IPS-NIHi11 (cell line): ENCODE data around the gene TOX2.

Experiments used
- DNase-seq: peaks from one replicate; pipeline ENCODE4 v3.0.0; 2012; ENCODE audit warnings: mixed read lengths, low spot score

TOX2 gene

DNA sequence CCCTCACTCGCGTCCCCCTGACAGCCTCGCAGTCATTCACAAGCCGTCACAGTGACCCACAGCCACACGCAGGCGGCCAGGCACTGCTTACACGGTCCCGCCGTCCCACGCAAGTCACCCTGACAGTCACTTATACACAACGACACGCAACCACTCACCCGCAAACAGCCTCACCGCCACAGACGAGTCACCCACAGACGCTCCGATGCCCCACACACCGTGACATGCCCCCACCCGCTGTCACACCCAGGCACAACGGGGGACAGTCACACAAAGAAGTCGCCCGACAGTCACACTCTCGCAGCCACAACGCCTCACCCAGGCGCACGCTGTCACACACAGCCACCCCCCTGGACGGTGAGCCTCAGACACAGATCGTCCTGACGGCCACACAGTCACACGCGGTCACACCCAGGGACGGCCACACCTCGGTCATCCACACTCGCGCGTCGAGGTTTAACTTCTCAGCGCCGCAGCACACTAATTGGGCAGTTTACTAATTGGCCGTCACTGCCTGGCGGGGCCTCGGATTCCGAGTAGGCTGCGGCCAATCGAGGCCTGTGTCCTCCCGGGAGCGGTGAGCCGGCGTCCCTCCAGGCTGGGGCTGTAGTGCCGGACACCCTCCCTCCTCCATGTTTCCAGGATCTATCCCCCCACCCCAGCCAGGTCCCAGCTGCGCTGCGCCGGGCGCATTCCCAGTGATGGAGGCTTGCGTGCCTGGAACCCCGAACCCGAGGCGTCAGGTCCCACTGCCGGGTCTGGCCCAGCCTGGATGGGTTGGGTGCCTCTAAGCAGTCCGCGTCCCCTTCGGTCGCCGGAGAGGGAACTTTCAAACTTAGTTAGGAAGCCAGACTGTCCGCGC is 790 bp downstream of the TOX2 start:
- DNase-seq = peak; percentile 51

DNA sequence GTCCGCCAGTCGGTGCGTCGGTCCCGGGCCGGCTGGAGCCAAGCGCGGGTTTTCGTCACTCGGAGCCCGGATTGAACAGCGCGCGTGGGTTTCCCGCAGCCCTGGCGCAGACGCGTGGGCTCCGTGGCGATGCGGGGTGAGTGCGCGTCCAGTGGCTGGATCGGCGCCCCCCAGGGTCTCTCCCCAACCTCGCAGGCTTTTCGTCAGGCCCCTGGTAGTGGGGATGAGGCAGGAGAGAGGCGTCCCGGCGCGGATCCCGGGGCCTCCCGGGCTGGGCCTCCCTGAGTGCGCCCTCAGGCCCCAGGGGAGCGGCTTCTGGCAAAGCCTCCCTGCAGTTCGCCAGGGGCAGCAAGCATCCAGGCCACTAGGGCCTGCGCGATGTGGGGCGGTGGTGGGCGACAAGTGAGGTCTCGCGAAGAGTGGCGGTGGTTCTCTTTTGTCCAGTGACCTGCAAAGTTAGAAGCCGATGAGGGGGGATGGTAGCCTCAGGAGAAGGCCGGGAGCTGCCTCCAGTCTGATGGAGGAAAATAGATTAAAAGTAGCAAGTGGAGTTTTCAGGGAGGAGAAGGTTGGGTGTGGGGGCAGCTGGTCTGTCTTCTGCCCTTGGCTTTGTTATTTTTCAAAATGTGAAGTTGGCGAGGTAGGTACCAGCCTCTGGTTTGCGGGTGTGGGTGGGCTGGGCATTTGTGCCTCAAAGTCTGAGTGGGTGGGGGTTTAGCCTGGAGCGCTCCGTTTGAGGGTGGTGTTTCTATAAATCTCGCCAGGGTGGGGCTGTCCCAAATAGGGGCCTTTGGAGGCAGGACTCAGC is 1.6 kb downstream of the TOX2 start:
- DNase-seq = no peak

DNA sequence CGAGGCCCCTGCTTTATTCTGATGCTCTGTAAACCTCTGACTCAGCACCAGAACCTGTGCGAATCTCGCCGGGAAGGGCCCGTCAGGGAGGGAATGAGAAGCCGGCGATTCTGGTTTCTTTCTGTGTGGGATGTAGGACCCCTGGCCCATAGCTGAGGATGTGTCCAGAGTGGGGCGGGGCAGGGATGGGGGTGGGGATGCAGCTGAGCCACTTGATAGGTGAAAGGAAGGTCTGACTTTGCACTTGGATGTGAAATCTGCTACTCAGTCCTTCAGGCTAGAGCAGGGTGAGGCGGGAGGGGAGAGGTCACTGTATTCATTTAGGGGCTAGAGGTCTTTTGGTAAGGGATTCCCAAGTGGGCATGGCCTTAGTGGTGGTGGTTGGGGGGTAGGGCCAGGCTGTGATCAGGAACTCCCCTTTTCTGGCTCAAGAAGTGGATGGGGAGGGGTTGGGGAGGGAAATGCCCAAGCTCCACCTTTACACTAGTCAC is 2.3 kb downstream of the TOX2 start:
- no peak for DNase-seq

- no peak for DNase-seq
These were observed 2.7 kb downstream of the TOX2 start for GRCh38 chr20:43917380-43917779.

DNA sequence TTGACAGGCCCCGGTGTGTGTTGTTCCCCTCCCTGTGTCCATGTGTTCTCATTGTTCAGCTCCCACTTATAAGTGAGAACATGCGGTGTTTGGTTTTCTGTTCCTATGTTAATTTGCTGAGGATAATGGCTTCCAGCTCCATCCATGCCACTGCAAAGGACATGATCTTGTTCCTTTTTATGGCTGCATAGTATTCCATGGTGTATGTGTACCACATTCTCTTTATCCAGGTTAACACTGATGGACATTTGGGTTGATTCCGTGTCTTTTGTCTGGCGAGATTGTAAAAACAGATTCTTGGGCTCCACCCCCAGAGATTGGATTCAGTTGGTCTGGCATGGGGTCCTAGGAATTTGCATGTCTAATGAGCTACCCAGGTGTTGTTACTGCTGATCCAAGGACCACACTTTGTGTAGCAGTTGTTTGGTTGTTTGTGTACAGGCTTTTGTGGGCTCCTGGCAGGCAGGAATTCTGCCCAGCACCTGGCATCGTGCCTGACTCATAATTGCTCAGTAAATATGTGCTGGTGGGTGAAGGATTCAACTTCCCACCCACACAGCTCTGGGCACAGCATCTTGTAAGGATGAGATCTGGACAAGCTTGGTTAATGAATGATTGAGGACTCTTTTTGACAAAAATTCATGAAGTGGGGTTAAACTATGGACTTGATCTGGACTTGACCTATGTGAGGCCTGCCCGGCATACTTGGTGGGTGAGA is 5.2 kb downstream of the TOX2 start:
- DNase-seq = no peak

- no peak for DNase-seq
These were observed 6.1 kb downstream of the TOX2 start for GRCh38 chr20:43920797-43921196.

DNA sequence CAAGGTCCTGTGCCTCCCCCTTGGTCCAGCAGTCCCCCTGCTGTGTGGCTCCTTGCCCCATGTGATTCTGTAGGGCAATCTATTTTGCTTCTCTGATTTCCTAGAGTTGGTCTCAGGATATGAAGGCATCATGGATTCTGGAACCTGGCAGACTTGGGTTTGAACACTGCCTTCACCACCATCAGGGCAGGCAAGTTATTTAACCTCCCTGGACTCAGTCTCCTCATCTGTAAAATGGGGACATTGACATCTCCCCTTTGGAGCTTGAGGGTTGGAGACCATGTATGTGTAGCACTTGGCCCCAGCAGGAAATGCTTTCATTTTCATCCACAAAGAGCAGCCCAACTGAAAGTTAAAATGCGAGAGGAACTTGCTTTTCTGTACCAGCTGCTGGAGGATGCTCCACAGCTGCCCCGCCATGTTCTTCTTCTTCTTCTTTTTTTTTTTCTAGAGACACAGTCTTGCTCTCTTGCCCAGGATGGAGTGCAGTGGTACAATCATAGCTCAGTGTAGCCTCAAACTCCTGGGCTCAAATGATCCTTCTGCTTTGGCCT is 6.7 kb downstream of the TOX2 start:
- DNase-seq = no peak

- DNase-seq = no peak
These were observed 8.0 kb downstream of the TOX2 start for GRCh38 chr20:43922614-43923013.

DNA sequence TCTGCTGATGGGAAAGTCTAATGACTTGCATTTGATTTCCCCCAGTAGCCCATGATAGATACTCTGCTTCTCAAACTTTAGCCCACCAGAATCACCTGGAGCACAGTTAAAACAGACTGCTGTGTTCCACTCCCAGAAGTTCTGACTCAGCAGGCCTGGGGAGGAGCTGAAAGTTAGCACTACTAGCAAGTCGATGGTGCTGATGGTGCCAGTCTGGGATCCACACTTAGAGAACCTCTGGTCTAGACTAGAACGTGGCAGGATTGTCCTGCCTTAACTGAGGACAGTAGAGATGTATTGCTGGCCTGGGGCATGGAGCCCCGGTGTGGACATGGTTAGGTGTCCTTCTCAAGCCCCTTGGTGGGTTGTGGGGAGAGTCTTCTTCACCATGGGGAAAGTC is 8.7 kb downstream of the TOX2 start:
- no peak for DNase-seq

- DNase-seq = no peak
These were observed 9.3 kb downstream of the TOX2 start for GRCh38 chr20:43923917-43924316.

DNA sequence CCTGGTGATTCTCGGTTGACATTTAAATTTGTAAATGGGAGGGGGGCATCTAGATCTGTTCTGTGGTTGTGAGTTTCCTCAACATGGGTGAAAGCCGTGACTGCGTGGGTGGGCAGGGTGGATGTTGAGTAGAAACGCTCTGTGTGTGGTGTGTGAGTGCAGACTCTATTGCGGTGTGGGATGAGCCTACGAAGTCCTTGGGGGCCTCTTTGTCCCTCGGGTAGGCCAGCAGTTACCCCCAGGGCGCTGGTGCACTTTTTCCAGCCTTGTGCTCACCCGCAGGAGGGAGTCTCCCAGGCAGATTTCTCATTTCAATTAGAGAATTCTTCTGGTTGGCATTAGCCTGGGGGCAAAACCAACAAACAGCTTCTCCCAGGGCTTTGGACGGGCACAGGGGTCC is 10.6 kb downstream of the TOX2 start:
- DNase-seq = no peak

- DNase-seq = no peak
These were observed 11.1 kb downstream of the TOX2 start for GRCh38 chr20:43925801-43926200.

DNA sequence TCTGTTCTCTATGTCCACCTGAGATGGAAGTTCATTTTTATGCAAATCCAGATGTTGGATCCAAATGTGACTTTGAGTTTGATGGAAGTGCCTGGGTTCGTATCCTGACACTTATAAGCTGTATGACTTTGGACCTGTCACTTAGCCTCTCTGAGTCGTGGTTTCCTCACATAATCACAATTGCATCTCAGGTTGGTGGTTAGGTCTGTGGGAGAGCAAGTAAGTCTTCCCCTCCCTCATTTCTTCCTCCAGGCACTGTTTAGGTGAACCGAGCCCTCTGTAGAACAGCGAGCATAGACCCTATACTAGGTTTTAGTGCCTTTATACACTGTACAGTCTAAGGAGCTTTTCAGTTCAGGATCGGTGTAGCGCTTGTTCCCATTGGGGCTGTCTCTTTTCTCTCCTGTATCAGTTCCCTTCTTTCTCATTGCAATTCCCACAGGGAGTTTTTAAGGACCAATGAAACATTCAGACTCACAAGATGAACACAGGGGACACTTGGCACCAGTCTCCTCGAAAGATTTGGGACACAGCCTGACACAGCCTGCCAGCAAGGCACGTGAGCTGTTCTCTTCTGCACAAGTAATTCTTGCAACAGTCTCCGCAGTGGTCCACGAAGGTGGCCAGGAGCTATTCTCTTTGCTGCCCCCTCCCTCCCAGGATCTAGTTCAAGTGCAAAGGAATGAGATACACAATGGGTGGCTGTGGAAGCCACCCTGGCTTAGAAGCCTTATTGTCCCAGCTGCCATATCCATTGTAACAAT is 11.8 kb downstream of the TOX2 start:
- no peak for DNase-seq

DNA sequence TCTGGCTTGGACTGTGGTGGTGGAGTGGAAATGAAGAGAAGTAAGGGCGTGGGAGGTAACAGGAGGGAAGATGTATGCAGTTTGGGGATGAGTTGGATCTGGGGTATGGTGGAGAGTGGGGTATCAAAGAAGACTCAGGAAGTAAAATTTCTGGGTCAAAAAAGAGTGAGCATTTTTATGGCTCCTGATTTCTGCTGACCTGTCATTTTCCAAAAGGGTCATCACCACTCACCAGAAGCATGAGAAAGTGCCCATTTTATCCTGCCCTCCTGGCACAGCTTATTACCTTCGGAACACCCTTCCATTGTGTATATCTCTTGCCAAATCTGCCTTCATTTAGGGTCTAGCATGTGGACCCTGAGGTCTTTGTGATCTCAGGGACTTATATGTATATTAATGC is 17.3 kb downstream of the TOX2 start:
- no peak for DNase-seq

- no peak for DNase-seq
These were observed 20.2 kb downstream of the TOX2 start for GRCh38 chr20:43934833-43935232.

GRCh38 chr20:43936104-43936770 is 21.6 kb downstream of the TOX2 start:
- DNase-seq = no peak

GRCh38 chr20:43936805-43937204 is 22.2 kb downstream of the TOX2 start:
- no peak for DNase-seq

- no peak for DNase-seq
These were observed 22.9 kb downstream of the TOX2 start for GRCh38 chr20:43937591-43937990.

- no peak for DNase-seq
These were observed 23.5 kb downstream of the TOX2 start for GRCh38 chr20:43938017-43938655.
